Measurements from ENCODE around the gene B3GALNT1.
A peak's percentile ranks its signal among the peaks of the same experiment; 100 is the strongest.

B3GALNT1 gene

DNA sequence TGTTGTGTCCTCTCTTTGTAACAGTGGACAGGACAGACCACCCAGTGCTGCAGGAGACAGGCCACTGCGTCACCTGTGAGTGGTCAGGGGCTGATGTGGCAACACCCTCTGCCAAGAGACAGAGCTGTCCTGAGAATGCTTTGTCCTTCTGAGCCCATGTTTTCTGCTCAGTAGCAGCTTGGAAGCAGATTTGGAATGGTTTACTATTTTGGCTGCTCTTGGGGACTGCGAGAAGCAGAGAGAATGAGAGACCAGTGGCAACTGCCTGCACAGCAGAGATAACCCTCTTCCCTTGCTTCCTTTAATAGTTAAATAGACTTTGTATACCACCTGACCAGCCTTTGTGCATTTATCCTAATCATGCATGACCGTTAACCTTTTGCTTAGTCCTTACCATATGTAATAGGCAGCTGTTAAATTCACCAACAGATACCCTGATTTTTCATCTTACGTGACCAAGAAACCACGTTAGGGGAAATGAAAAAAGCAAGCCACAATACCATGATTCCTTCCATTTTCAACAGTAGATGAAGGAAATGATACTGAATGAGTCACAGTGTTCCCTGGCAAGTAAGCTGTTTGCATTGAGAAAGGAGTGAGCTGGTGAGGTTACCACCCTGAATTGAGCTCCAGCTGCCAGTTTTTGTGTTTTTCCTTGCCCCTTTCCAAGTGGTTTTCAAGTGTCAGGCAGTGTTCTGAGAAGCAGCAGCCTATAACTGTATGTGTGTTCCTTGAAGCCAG is 35.5 kb downstream of the B3GALNT1 start:
- no peak for TF ChIP-seq CTCF (IDR thresholded peaks at IDR 0.05)
- no peak for DNase-seq (ENCODE audit: low spot score)
- H3K27ac ChIP-seq = peak overlapping the region; percentile 47 to 61
- H3K4me3 ChIP-seq = no peak overlapping the region

- Histone ChIP-seq H3K27ac (no peak overlapping the region), H3K4me3 (no peak overlapping the region)
- TF ChIP-seq CTCF (IDR thresholded peaks at IDR 0.05) = no peak
- DNase-seq (ENCODE audit: low spot score) = no peak
Measured at GRCh38 chr3:161067335-161067734, 37.8 kb downstream of the B3GALNT1 start.

GRCh38 chr3:161066930-161067329 is 38.2 kb downstream of the B3GALNT1 start:
- Histone ChIP-seq H3K4me3 (no peak overlapping the region), H3K27ac (no peak overlapping the region)
- TF ChIP-seq CTCF (IDR thresholded peaks at IDR 0.05) = no peak
- no peak for DNase-seq (ENCODE audit: low spot score)

GRCh38 chr3:161064413-161064812 is 40.7 kb downstream of the B3GALNT1 start:
- DNase-seq (ENCODE audit: low spot score) = no peak
- no peak overlapping the region for H3K27ac ChIP-seq
- no peak for TF ChIP-seq CTCF (IDR thresholded peaks at IDR 0.05)
- no peak overlapping the region for H3K4me3 ChIP-seq

GRCh38 chr3:161054860-161055604 is 50.1 kb downstream of the B3GALNT1 start:
- no peak overlapping the region for H3K27ac ChIP-seq
- no peak overlapping the region for H3K4me3 ChIP-seq
- no peak for DNase-seq (ENCODE audit: low spot score)
- TF ChIP-seq CTCF (IDR thresholded peaks at IDR 0.05) = no peak

DNA sequence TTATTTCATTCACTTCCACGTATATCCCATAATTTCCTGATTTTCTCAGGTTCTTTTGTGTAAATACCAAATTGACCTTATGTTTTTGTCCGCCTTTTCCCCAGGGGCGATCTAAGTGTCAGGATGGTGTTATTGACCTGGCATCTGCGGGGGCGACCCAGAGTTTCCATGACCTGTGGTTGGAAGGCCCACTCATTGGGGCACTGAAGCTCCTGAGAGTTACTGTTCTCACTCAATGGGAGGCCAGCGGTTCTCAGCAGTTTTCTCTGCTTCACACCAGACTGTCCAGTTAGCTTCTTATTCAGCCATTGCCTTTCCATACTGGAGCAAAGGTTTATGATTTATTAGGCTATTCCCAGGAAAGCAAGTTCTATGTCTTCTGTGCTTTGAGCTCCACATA is 53.3 kb downstream of the B3GALNT1 start:
- TF ChIP-seq CTCF (IDR thresholded peaks at IDR 0.05) = no peak
- Histone ChIP-seq H3K4me3 (no peak overlapping the region), H3K27ac (no peak overlapping the region)
- no peak for DNase-seq (ENCODE audit: low spot score)

- no peak for TF ChIP-seq CTCF (IDR thresholded peaks at IDR 0.05)
- Histone ChIP-seq H3K27ac (no peak overlapping the region), H3K4me3 (no peak overlapping the region)
- no peak for DNase-seq (ENCODE audit: low spot score)
Measured at GRCh38 chr3:161050935-161051334, 54.2 kb downstream of the B3GALNT1 start.
